ENCODE data around the gene DRC7.

The DRC7 gene

GRCh38 chr16:57676553-57677085, 18.0 kb upstream of the DRC7 start:
- no peak for DNase-seq (ENCODE audit: low read depth in 2 of 2)

DNA sequence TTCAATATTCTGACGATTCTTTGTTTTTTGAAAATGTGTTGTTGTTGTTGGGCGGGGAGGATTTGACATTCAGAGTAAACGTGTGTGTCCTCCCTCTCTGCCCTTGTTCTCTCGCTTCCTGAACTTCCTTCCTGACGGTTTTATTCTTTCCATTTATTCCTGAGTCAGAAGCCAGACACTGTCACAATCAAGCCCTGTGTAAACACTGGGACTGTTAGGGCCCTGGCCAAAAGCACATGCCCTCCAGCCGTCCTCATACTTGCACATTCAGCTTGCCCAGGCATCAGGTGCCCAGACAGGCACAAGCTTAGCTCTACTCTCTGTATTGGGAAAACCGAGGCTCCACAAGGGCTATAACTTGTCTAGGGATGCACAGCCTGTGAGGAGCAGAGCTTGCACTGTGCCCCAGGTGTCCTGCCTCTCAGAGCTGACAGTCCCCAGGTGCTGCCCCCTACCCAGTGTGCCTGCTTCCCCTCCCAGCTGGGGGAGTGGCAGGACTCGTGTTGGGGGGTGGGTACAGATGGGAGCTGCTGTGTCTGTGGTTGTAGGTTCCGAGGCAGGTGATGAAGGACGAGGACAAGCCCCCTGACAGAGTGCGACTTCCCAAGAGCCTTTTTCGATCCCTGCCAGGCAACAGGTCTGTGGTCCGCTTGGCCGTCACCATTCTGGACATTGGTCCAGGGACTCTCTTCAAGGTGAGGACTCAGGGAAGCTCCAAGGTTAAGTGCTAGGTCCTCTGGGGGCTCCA, 16.8 kb upstream of the DRC7 start:
- DNase-seq (ENCODE audit: low read depth in 2 of 2): no peak

DNA sequence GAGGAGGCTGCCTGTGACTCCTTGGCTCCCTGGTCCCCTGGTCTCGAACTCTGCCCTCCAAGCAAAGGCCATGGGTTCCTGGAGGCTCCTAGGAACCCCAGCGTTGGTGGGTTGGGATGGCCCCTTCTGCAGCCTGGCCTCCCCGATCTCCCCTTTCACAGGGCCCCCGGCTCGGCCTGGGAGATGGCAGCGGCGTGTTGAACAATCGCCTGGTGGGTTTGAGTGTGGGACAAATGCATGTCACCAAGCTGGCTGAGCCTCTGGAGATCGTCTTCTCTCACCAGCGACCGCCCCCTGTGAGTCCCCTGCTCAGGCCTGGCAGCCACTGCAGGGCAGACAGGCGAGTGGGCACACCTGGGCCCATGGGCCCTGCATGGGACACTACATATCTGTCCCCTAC, 15.6 kb upstream of the DRC7 start:
- no peak for DNase-seq (ENCODE audit: low read depth in 2 of 2)

DNA sequence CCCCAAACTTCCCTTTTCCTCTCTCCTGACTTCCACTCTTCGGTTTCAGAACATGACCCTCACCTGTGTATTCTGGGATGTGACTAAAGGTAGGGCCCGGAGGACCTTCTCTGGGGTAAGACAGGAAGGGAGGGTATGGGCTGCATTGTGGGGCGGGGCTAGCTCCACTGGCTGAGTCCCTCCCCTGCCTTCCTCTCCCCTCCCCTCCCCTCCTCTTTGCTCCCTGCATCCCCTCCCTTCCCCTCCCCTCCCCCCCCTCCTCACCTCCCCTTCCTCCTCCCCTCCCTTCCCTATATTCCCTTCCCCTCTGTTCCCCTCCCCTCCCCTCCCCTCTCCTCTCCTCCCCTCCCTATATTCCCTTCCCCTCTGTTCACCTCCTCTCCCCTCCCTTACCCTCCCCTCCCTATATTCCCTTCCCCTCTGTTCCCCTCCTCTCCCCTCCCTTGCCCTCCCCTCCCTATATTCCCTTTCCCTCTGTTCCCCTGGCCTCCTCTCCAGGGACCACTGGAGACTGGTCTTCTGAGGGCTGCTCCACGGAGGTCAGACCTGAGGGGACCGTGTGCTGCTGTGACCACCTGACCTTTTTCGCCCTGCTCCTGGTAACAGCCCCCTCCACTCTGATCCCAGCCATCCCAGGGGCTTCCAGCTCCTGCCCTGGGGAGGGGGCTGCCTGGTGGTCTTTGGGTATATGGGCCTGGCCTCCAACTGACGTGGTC, 14.7 kb upstream of the DRC7 start:
- DNase-seq (ENCODE audit: low read depth in 2 of 2): no peak

- DNase-seq (ENCODE audit: low read depth in 2 of 2): no peak
Measured at GRCh38 chr16:57680842-57681375, 13.7 kb upstream of the DRC7 start.

DNA sequence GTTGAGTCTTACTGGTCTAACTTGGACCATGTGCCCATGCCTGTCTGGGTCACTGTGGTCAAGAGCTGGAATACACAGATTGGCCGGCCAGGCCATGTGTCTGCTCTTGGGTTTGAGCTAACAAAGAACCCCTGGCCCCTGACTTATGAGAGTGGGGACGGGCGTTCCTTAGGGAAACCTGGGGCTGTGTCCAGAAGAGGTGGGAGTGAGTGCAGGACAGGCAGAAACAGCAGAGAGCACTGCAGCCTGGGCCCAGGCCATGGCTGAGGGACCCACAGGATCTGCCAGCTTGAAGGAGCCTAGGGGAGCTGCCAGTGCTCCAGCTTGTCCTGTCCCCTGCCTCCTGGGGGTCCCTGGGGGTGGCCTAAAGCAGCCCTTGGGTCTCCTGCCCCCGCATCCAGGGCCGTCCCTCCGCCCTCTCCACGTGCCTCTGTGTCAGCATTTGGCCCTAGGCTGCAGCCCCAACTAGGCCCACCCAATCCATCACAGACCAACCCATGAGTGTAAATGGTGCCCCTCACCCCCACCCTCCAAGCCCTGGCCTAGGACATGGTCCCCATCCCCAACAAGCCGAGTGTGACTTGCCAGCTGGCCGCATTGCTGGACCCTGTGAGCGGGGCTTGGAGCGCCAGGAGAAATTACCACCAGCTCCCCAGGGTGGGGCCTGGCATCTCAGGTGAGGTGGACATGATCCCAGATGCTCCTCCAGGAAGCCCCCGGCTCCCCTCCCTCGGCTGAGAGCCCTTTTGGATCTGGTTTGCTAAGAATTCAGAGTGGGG, 12.5 kb upstream of the DRC7 start:
- no peak for DNase-seq (ENCODE audit: low read depth in 2 of 2)

DNA sequence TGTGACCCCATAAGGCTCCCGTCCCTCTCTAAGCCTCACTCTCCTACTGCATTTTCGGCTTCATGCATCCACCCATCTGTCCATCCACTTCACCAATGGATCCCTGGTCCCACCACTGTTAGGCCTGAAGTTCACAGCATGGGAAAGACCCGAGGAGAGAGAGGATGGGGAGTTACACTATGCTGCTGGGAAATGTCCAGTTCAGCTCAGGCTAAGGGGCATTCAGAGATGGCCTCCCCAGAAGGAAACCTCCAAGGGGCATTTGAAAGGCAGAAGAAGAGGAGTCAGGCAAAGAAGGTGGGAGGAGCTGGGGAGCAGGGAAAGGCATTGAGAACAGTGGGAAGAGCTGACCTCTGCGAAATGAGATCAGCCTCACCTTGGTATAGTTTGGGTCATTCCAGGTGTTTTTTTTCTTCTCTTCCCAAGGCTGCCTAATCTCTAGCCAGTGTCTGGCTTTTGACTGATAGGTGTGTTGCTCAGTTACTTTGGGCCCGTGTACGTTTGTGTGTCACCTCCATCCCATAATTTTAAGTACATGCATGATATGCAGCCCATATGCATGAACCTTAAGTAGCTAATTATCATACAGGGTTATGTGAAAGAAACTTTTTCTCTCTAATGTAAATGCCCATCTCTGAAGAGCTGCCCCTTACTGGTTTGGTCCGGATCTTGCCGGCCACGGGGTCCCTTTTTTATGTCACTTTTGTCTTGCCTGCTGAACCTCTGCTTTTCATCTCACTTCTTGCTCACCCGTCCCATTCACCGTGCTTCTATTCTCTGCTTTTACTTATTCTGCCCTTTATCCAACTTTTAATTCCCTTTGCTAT, 11.6 kb upstream of the DRC7 start:
- DNase-seq (ENCODE audit: low read depth in 2 of 2): no peak

- no peak for DNase-seq (ENCODE audit: low read depth in 2 of 2)
Measured at GRCh38 chr16:57683636-57684545, 10.7 kb upstream of the DRC7 start.

- no peak for DNase-seq (ENCODE audit: low read depth in 2 of 2)
Measured at GRCh38 chr16:57684626-57685358, 9.8 kb upstream of the DRC7 start.

DNA sequence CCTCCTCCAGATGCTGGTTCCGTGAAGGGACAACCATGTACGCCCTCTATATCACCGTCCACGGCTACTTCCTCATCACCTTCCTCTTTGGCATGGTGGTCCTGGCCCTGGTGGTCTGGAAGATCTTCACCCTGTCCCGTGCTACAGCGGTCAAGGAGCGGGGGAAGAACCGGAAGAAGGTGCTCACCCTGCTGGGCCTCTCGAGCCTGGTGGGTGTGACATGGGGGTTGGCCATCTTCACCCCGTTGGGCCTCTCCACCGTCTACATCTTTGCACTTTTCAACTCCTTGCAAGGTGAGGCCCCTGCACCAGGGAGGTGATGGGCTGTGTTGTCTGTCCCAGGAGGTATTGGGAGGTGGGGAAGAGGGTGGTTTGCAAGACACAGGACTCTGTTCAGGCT, 9.0 kb upstream of the DRC7 start:
- no peak for DNase-seq (ENCODE audit: low read depth in 2 of 2)

- DNase-seq (ENCODE audit: low read depth in 2 of 2): no peak
Measured at GRCh38 chr16:57686577-57686976, 8.0 kb upstream of the DRC7 start.

GRCh38 chr16:57687363-57687929, 7.2 kb upstream of the DRC7 start:
- DNase-seq (ENCODE audit: low read depth in 2 of 2): no peak

DNA sequence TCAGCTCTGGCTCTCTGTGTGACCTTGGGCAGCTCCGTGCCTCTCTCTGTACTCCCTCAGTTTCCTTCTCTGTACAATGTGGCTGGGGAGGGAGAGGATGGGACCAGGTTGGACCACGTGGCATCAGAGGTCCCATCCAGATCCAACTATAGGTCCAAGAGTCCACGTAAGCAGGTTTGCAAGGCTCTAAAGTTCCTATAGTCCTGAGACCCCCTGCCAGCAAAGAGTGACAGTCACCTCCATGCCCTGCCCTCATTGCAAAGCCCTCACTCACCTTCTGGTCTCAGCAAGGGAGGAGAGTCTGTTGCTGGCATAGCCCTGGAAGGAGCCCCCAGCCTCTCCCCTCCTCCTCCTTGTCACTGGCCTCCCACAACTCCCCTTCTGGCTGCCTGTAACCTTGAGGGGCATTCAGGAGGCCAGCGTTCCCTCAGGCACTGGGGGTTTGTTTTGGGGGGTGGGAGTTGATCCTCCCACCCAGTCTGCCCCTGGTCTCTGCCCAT, 6.1 kb upstream of the DRC7 start:
- no peak for DNase-seq (ENCODE audit: low read depth in 2 of 2)

DNA sequence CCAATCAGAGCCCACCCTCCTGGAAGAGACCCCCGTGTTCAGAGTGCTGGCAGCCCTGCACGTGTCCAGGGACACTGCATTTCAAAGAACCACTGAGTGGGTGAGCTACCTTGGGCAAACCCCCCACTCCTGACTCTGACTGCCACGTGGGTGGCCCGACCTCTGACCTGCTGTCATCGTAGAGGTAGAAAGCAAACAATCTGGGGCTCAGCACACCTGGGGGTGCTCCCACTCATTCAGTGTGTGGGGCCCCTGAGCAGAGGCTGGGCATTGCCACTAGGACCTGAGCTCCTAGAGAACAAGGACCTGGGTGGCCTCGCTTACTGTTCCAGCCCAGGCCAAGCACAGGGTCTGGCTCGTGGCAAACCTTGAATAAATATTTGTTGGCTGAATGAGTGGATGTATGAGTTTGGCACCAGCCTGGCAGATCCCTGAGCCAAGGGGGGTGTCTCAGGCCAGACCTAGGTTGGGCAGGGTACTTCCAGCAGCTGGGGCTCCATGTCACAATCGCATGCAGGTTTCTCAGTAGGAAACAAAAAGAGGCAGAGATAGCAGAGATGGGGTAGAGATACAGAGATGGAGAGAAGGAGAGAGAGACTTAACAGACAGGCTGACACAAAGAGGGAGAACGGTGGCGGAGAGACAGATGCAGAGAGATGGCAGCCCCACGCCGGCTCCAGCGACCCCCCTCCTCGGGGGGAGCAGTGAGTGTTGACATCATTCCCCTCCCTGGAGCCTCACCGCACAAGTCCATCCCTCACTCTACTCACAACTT, 5.4 kb upstream of the DRC7 start:
- DNase-seq (ENCODE audit: low read depth in 2 of 2): no peak

GRCh38 chr16:57689762-57690558, 4.6 kb upstream of the DRC7 start:
- no peak for DNase-seq (ENCODE audit: low read depth in 2 of 2)

GRCh38 chr16:57690782-57691471, 3.7 kb upstream of the DRC7 start:
- no peak for DNase-seq (ENCODE audit: low read depth in 2 of 2)

GRCh38 chr16:57692636-57693035, 2.0 kb upstream of the DRC7 start:
- DNase-seq (ENCODE audit: low read depth in 2 of 2): no peak

Measured in stimulated activated CD8-positive, alpha-beta memory T cell treated with anti-CD3 and anti-CD28 coated beads, Interleukin-7, amount 100 ng/mL, for 1 hour (primary cell).